ENCODE data around the gene OCIAD2.

DNA sequence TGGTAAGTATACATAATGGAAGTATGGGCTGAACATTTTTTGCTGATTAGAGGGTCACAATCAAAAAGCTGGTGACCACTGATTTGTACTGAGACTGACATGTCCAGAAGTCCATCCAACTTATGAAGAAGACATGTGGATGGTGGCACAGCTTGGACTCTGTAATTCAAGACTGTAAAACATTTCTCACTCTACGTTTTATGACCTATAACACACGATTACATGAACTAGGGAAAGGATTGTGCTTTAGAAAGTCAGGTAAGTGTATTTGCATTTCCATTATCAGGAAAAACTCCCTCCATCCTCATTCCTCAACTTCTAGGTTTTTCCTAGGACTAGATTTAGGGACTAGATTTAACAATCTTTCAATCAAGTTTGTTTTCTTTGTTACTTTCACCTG lies 30.5 kb upstream of the OCIAD2 start:
- TF ChIP-seq POLR2A (IDR thresholded peaks at IDR 0.05): no peak
- TF ChIP-seq, protein P1, sequence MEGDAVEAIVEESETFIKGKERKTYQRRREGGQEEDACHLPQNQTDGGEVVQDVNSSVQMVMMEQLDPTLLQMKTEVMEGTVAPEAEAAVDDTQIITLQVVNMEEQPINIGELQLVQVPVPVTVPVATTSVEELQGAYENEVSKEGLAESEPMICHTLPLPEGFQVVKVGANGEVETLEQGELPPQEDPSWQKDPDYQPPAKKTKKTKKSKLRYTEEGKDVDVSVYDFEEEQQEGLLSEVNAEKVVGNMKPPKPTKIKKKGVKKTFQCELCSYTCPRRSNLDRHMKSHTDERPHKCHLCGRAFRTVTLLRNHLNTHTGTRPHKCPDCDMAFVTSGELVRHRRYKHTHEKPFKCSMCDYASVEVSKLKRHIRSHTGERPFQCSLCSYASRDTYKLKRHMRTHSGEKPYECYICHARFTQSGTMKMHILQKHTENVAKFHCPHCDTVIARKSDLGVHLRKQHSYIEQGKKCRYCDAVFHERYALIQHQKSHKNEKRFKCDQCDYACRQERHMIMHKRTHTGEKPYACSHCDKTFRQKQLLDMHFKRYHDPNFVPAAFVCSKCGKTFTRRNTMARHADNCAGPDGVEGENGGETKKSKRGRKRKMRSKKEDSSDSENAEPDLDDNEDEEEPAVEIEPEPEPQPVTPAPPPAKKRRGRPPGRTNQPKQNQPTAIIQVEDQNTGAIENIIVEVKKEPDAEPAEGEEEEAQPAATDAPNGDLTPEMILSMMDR (IDR thresholded peaks at IDR 0.05): no peak

Data from adrenal gland (tissue), 5 donors.